Stimulated activated CD4-positive, alpha-beta T cell treated with anti-CD3 and anti-CD28 coated beads, Interleukin-15, amount 100 ng/mL, for 1 hour (primary cell): ENCODE measurements around the gene TTC32.
"Not testable (repeated sequence)": the region's sequence is repeated elsewhere in the genome, so short reads cannot be mapped to it uniquely, and the experiment has no call there.

Source experiments
- DNase-seq, 2 donors: peaks; one replicate each; pipeline ENCODE4 v3.0.0-alpha.2; 2020; ENCODE audit warnings: low read depth in 1 of 2, low spot score in 1 of 2

The TTC32 gene

GRCh38 chr2:19901442-19902215 is at the start of gene TTC32:
Gene TTC32 (minus strand): TSS chr2:19901983. CDS start chr2:19901854, 129 bp downstream.
- peak; percentile 87 for DNase-seq

- DNase-seq, result no peak
Measured at GRCh38 chr2:19949071-19949470, 47.3 kb upstream of the TTC32 start.

DNA sequence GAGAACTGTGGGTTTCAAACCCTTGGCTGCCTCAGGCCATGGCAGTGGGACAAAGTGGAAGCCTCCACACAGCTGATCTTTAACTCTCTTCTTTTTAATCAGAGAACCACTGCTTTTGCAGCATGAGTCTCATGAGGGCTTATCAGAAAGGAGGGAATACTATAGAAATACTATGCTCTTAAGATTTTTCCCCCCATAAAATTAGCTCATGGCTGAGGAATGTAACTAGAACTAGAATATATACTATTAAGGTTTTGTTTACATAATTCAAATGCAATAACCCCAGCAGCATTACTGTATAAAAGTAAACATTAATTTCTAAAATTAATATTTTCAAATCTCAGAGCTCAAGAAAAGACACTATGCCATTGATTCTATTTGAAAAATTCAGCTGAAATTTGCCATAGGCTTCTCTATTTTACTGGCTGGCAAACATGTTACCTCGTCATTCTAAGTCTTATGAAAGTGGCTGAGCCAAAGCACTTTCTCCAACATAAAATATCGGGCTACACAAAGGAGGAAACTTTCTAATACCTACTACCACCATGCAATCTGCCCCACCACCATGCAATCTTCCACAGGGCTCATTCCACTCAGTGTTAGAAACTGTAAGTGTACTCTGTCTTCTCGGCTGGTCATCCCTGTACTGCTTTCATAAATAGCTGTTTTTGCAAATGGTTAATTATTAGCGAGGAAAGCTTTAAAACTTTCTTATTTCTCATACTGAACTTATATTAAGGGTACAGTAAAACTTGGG is 45.6 kb upstream of the TTC32 start:
- no peak for DNase-seq

DNA sequence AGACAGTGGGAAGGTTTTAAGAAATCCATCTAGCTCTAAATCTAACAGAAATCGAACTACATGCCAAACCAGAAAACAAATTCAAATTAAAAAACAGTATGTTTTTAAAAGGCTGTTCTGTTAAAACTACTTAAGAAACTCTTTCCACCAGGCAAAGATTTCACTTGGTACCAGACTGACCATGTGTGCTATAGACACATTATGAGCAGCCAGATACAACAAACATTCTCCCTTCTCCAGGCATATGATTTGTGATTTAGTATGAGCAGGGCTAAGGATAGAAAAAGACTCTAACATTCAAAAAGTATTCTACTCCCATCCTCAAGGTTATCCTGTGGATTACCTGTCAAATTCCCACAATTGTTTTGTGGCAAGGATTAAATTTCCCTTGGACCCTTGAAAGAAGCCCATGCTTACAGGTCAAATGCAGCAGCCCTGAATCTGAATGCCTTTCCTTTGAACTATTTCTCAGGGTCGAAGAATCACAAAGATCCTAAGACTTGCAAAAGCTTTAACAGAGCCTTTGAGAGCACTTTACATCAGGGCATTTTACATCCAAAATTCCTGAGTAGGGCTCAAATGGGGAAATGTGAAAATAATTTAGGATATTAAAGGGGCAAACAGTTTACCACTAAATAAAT is 42.5 kb upstream of the TTC32 start:
- no peak for DNase-seq

- no peak for DNase-seq
Measured at GRCh38 chr2:19943189-19943588, 41.4 kb upstream of the TTC32 start.

DNA sequence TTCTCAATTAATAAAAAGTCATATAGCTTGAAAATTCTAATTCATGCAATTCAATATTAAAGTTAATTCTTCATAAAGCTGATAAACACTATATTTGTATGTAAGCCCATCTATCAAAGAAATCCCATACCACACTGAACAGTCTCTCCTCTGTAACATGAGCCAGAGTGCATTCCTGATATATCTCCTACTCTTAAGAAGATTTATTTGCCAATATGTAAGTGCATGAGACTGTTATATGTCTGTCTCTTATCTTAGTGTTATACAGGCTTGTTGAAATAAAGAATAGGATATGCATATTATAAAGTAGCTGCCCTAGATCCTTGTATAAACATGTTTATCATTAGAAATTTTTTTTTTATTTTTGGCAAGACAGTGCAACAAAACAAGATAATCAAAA is 40.4 kb upstream of the TTC32 start:
- no peak for DNase-seq

DNA sequence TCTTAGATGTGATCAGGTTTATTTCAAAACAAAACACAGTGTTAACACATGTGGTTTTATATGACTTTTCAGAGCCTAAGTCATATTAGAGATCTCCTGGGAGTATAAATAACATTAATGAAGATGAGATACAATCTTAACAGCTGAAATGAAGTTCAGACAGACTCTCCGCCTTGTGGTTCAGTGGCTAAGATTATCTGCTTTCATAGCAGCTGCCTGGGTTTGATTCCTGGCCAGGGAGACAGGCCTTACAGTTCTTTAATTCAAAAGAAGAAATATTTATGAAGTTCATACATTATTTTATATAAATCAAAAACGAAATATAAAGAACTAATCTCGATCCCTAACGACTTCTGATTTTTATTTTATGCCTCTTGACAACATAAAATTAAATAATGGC is 35.2 kb upstream of the TTC32 start:
- DNase-seq, result no peak

GRCh38 chr2:19936203-19936602 is 34.4 kb upstream of the TTC32 start:
- DNase-seq, result no peak

GRCh38 chr2:19933351-19933981 is 31.7 kb upstream of the TTC32 start:
- no peak for DNase-seq

DNA sequence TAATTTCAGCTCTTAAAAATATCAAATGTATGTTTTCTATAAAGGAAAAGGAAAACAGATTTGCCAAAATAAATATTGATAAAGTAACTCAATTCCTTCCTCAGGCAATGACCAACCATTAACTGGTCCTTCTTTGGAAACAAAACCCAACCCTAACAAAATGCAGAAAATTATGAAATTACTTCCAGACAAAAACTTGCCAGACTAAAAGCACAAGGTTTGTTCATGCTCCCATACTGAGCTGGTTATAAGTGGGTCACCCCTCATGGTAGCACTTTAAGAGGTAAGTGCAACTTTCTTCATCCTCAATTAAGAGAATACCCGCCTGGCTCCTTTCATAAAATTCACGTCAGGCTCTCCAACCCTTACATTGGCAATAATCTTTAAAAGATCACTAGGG is 31.1 kb upstream of the TTC32 start:
- DNase-seq, result no peak

GRCh38 chr2:19929226-19929625 is 27.4 kb upstream of the TTC32 start:
- DNase-seq, result no peak

DNA sequence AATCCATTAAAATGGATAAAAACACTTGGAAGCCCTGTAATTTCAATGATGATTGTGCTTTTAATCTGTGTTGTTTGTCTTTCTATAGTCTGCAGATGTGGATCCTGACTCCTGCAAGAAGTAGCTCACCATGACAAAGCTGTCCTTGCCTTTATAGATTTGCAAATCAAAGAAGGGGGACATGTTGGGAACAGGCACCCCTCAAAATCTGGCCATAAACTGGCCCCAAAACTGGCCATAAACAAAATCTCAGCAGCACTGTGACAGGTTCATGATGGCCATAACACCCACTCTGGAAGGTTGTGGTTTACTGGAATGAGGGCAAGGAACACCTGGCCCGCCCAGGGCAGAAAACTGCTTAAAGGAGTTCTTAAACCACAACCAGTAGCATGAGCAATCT is 26.0 kb upstream of the TTC32 start:
- not testable (repeated sequence) for DNase-seq

DNA sequence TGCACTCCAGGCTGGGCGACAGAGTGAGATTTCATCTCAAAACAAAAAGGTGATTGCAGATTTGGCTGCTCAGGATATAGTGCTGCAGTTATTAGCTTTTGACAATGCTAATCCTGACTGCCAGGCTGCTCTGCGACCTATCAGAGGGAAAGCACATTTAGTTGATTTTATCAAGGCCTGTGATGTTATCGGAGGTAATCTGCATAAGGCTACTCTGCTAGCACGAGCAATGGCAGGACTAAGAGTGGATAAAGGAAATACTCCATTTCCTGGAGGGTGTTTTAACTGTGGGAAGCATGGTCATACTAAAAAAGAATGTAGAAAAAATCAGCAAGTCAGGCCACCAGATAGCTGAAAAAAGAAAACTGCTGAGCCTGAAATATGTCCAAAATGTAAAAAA is 22.7 kb upstream of the TTC32 start:
- not testable (repeated sequence) for DNase-seq

GRCh38 chr2:19922188-19922587 is 20.4 kb upstream of the TTC32 start:
- DNase-seq, result not testable (repeated sequence)

GRCh38 chr2:19916385-19916950 is 14.7 kb upstream of the TTC32 start:
- no peak for DNase-seq

GRCh38 chr2:19914266-19914975 is 12.6 kb upstream of the TTC32 start:
- DNase-seq, result no peak

DNA sequence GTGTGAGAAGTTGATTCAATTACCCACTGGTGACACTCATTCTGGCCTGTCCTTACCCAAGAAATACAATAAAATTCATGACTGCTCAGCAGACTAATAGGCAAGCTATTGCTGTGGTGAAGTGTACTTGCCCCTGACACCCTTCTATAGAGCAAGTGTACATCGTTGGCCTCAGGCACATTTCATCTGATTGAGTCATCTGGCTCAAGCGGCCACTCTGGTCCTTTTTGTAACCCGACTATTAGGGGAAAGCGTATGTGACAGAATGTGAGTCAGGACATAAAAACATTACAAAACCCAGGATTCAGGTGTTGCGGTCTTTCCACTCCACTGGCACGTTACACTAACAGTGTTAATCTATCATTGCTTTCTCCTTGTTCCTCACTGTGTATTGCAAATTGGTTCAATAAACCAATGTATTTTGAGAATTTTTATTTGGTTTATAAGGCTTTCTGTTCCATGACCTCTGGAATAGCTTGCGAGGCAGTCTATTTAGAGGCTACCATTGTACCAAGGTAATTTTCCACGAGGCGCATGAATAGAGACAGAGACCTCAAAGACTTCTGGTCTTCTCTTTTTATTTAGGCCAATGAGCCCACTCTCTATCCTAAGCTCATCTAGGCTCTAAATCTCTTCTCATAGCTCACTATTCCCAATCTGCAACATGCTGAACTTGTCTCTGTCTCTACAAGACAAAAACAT is 10.2 kb upstream of the TTC32 start:
- no peak for DNase-seq

GRCh38 chr2:19902216-19902740 is 495 bp upstream of the TTC32 start:
- no peak for DNase-seq

DNA sequence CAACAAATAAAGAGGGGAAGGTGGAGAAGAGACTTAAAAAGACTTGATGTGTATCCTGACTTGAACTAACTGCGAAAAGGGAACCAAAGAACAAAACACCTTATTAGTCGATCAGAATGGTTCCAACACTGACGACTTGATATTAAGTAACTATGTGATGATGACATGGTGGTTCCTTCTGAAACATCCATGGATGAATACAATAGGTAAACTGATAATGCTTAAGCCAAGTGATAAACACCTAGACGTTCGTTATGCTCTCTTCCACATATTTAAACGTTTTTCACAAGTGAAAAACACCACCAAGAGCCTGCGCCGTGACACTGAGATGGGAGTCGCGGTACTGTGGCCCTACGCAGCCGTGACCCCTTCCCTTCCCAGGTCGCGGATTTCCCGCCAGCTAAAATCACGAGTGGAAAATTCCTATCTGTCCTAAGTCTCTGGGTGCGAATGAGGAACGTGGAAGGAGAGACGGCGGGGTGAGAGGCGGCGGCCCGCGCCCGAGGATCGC is 797 bp downstream of the TTC32 start:
- DNase-seq, result no peak
